C4-2B (cell line): ENCODE measurements around the gene VGLL4.

Experiments
- CTCF ChIP-seq: fragments of 450-650 bp; conservative IDR thresholded peaks from 2 replicates; pipeline ENCODE4 v1.5.1; 2017; ENCODE audit warnings: mild to moderate bottlenecking
- ZFX ChIP-seq: fragments of 450-650 bp; IDR thresholded peaks from 2 replicates; pipeline ENCODE4 v1.6.1; 2017

- TF ChIP-seq CTCF (no peak), ZFX (no peak)
Measured at GRCh38 chr3:11508346-11509172, 135.2 kb downstream of the VGLL4 start.
